A673 (cell line): ENCODE results near the gene BEND3.

Experiments
- EZH2 ChIP-seq: fragments of 200-600 bp; sonication (generic); IDR thresholded peaks from 2 replicates; pipeline ENCODE4 v1.6.1; 2017; ENCODE audit warnings: borderline replicate concordance, low read depth, mild to moderate bottlenecking, mixed read lengths, antibody characterized with exemption, low read length; ENCODE audit not compliant: poor library complexity, severe bottlenecking
- TF ChIP-seq, protein P1 (sequence below): fragments of 300-800, 200-600 bp; sonication (generic); conservative IDR thresholded peaks from 2 replicates; pipeline ENCODE4 v1.5.1; 2017; ENCODE audit warnings: low read depth, mild to moderate bottlenecking, antibody characterized with exemption, low read length, moderate library complexity, mixed read lengths

DNA sequence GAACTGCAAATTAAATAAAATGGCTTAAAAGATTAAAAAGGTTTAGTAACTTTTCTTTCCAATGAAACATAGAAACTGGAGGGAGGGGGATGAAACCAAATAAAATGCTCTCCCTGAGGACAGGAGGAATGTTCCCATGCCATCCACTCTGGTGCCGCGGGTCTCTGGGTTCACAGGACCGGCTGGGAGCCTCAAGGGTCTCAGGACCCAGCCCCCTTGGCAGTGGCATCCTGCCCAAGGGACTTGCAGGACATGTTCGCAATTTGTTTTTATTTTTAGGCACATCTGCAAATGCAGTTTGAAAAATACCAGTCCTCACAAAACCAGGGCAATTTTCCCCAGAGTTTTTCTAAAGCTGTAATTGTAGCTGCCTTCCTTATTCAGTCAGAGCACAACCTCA, 7.5 kb downstream of the BEND3 start:
- TF ChIP-seq, protein P1, sequence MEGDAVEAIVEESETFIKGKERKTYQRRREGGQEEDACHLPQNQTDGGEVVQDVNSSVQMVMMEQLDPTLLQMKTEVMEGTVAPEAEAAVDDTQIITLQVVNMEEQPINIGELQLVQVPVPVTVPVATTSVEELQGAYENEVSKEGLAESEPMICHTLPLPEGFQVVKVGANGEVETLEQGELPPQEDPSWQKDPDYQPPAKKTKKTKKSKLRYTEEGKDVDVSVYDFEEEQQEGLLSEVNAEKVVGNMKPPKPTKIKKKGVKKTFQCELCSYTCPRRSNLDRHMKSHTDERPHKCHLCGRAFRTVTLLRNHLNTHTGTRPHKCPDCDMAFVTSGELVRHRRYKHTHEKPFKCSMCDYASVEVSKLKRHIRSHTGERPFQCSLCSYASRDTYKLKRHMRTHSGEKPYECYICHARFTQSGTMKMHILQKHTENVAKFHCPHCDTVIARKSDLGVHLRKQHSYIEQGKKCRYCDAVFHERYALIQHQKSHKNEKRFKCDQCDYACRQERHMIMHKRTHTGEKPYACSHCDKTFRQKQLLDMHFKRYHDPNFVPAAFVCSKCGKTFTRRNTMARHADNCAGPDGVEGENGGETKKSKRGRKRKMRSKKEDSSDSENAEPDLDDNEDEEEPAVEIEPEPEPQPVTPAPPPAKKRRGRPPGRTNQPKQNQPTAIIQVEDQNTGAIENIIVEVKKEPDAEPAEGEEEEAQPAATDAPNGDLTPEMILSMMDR: no peak
- no peak for TF ChIP-seq EZH2
